ENCODE results near the gene GPR153.

The GPR153 gene

GRCh38 chr1:6269296-6269695 lies 8.4 kb upstream of the GPR153 start:
- TF ChIP-seq ZNF274 (IDR thresholded peaks at IDR 0.05; ENCODE audit: low read depth, low read length), result no peak
- no peak for TF ChIP-seq YY1 (IDR thresholded peaks at IDR 0.05; ENCODE audit: insufficient read depth, insufficient read length)
- no peak for TF ChIP-seq SUZ12 (IDR thresholded peaks at IDR 0.05; ENCODE audit: extremely low read depth, insufficient read depth, insufficient read length)
- Histone ChIP-seq H3K9me3 (ENCODE audit: insufficient read depth, low read length) (no peaks in the 10 kb centered on the region), H3K4me3 (ENCODE audit: insufficient read length, low read depth) (no peak overlapping the region), H3K4me1 (ENCODE audit: insufficient read depth, insufficient read length) (peaks cover 7% of the 10 kb centered on the region), H3K36me3 (ENCODE audit: insufficient read depth, insufficient read length, low read length) (no peaks in the 10 kb centered on the region), H3K27me3 (ENCODE audit: insufficient read depth, insufficient read length) (no peaks in the 10 kb centered on the region), H3K9ac (ENCODE audit: insufficient read length, low read depth) (no peak overlapping the region)
- DNase-seq (ENCODE audit: low read depth, low spot score), result no peak

- Histone ChIP-seq H3K4me3 (ENCODE audit: insufficient read length, low read depth) (no peak overlapping the region), H3K4me1 (ENCODE audit: insufficient read depth, insufficient read length) (peaks cover 7% of the 10 kb centered on the region)
Observed at GRCh38 chr1:6268415-6268814, 7.5 kb upstream of the GPR153 start.

GRCh38 chr1:6267686-6268322 lies 6.9 kb upstream of the GPR153 start:
- no peaks in the 10 kb centered on the region for H3K9me3 ChIP-seq (ENCODE audit: insufficient read depth, low read length)
- no peaks in the 10 kb centered on the region for H3K27me3 ChIP-seq (ENCODE audit: insufficient read depth, insufficient read length)
- no peak for TF ChIP-seq SUZ12 (IDR thresholded peaks at IDR 0.05; ENCODE audit: extremely low read depth, insufficient read depth, insufficient read length)
- no peak for TF ChIP-seq YY1 (IDR thresholded peaks at IDR 0.05; ENCODE audit: insufficient read depth, insufficient read length)
- TF ChIP-seq ZNF274 (IDR thresholded peaks at IDR 0.05; ENCODE audit: low read depth, low read length), result no peak
- no peak overlapping the region for H3K4me3 ChIP-seq (ENCODE audit: insufficient read length, low read depth)
- peaks cover 7% of the 10 kb centered on the region for H3K4me1 ChIP-seq (ENCODE audit: insufficient read depth, insufficient read length)
- H3K36me3 ChIP-seq (ENCODE audit: insufficient read depth, insufficient read length, low read length), result no peaks in the 10 kb centered on the region
- H3K9ac ChIP-seq (ENCODE audit: insufficient read length, low read depth), result no peak overlapping the region
- DNase-seq (ENCODE audit: low read depth, low spot score), result no peak

More at GRCh38 chr1:6268415-6268814, 7.5 kb upstream of the GPR153 start:
- Histone ChIP-seq H3K9ac (ENCODE audit: insufficient read length, low read depth) (no peak overlapping the region), H3K9me3 (ENCODE audit: insufficient read depth, low read length) (no peaks in the 10 kb centered on the region), H3K36me3 (ENCODE audit: insufficient read depth, insufficient read length, low read length) (no peaks in the 10 kb centered on the region), H3K27me3 (ENCODE audit: insufficient read depth, insufficient read length) (no peaks in the 10 kb centered on the region)
- no peak for DNase-seq (ENCODE audit: low read depth, low spot score)
- TF ChIP-seq SUZ12 (IDR thresholded peaks at IDR 0.05; ENCODE audit: extremely low read depth, insufficient read depth, insufficient read length) (no peak), YY1 (IDR thresholded peaks at IDR 0.05; ENCODE audit: insufficient read depth, insufficient read length) (no peak), ZNF274 (IDR thresholded peaks at IDR 0.05; ENCODE audit: low read depth, low read length) (no peak)

GRCh38 chr1:6266641-6267040 lies 5.7 kb upstream of the GPR153 start:
- no peaks in the 10 kb centered on the region for H3K9me3 ChIP-seq (ENCODE audit: insufficient read depth, low read length)
- no peak for DNase-seq (ENCODE audit: low read depth, low spot score)
- no peak overlapping the region for H3K9ac ChIP-seq (ENCODE audit: insufficient read length, low read depth)
- TF ChIP-seq YY1 (IDR thresholded peaks at IDR 0.05; ENCODE audit: insufficient read depth, insufficient read length) (no peak), SUZ12 (IDR thresholded peaks at IDR 0.05; ENCODE audit: extremely low read depth, insufficient read depth, insufficient read length) (no peak), ZNF274 (IDR thresholded peaks at IDR 0.05; ENCODE audit: low read depth, low read length) (no peak)
- H3K27me3 ChIP-seq (ENCODE audit: insufficient read depth, insufficient read length), result peaks cover 8% of the 10 kb centered on the region
- no peaks in the 10 kb centered on the region for H3K36me3 ChIP-seq (ENCODE audit: insufficient read depth, insufficient read length, low read length)
- no peak overlapping the region for H3K4me3 ChIP-seq (ENCODE audit: insufficient read length, low read depth)
- H3K4me1 ChIP-seq (ENCODE audit: insufficient read depth, insufficient read length), result peaks cover 8% of the 10 kb centered on the region

GRCh38 chr1:6265151-6265550 lies 4.3 kb upstream of the GPR153 start:
- Histone ChIP-seq H3K27me3 (ENCODE audit: insufficient read depth, insufficient read length) (peaks cover 12% of the 10 kb centered on the region), H3K4me1 (ENCODE audit: insufficient read depth, insufficient read length) (peaks cover 2% of the 10 kb centered on the region), H3K9me3 (ENCODE audit: insufficient read depth, low read length) (no peaks in the 10 kb centered on the region), H3K4me3 (ENCODE audit: insufficient read length, low read depth) (no peak overlapping the region), H3K9ac (ENCODE audit: insufficient read length, low read depth) (no peak overlapping the region), H3K36me3 (ENCODE audit: insufficient read depth, insufficient read length, low read length) (no peaks in the 10 kb centered on the region)
- no peak for DNase-seq (ENCODE audit: low read depth, low spot score)
- no peak for TF ChIP-seq YY1 (IDR thresholded peaks at IDR 0.05; ENCODE audit: insufficient read depth, insufficient read length)
- no peak for TF ChIP-seq SUZ12 (IDR thresholded peaks at IDR 0.05; ENCODE audit: extremely low read depth, insufficient read depth, insufficient read length)
- no peak for TF ChIP-seq ZNF274 (IDR thresholded peaks at IDR 0.05; ENCODE audit: low read depth, low read length)

- Histone ChIP-seq H3K4me1 (ENCODE audit: insufficient read depth, insufficient read length) (peaks cover 3% of the 10 kb centered on the region), H3K27me3 (ENCODE audit: insufficient read depth, insufficient read length) (peaks cover 21% of the 10 kb centered on the region), H3K36me3 (ENCODE audit: insufficient read depth, insufficient read length, low read length) (no peaks in the 10 kb centered on the region), H3K9ac (ENCODE audit: insufficient read length, low read depth) (no peak overlapping the region), H3K9me3 (ENCODE audit: insufficient read depth, low read length) (no peaks in the 10 kb centered on the region), H3K4me3 (ENCODE audit: insufficient read length, low read depth) (no peak overlapping the region)
- no peak for DNase-seq (ENCODE audit: low read depth, low spot score)
- TF ChIP-seq SUZ12 (IDR thresholded peaks at IDR 0.05; ENCODE audit: extremely low read depth, insufficient read depth, insufficient read length) (no peak), ZNF274 (IDR thresholded peaks at IDR 0.05; ENCODE audit: low read depth, low read length) (no peak), YY1 (IDR thresholded peaks at IDR 0.05; ENCODE audit: insufficient read depth, insufficient read length) (no peak)
Observed at GRCh38 chr1:6263716-6264115, 2.8 kb upstream of the GPR153 start.

GRCh38 chr1:6262555-6263420 lies 1.9 kb upstream of the GPR153 start:
- Histone ChIP-seq H3K36me3 (ENCODE audit: insufficient read depth, insufficient read length, low read length) (no peaks in the 10 kb centered on the region), H3K4me1 (ENCODE audit: insufficient read depth, insufficient read length) (peaks cover 3% of the 10 kb centered on the region), H3K4me3 (ENCODE audit: insufficient read length, low read depth) (no peak overlapping the region), H3K27me3 (ENCODE audit: insufficient read depth, insufficient read length) (peaks cover 21% of the 10 kb centered on the region), H3K9me3 (ENCODE audit: insufficient read depth, low read length) (no peaks in the 10 kb centered on the region), H3K9ac (ENCODE audit: insufficient read length, low read depth) (no peak overlapping the region)
- TF ChIP-seq SUZ12 (IDR thresholded peaks at IDR 0.05; ENCODE audit: extremely low read depth, insufficient read depth, insufficient read length), result no peak
- no peak for TF ChIP-seq YY1 (IDR thresholded peaks at IDR 0.05; ENCODE audit: insufficient read depth, insufficient read length)
- TF ChIP-seq ZNF274 (IDR thresholded peaks at IDR 0.05; ENCODE audit: low read depth, low read length), result no peak
- no peak for DNase-seq (ENCODE audit: low read depth, low spot score)

Measured in NT2/D1 (cell line).